Fibroblast of villous mesenchyme (primary cell): ENCODE data around the gene TMPRSS11E. TPM values are rescaled to one million over a fixed set of nuclear protein-coding genes. Genes with fewer than 3 reads are reported as not detected.
"Not testable (repeated sequence)": the region's sequence is repeated elsewhere in the genome, so short reads cannot be mapped to it uniquely, and the experiment has no call there.

Source experiments
- DNase-seq: peaks from one replicate; pipeline ENCODE4 v3.0.0-alpha.2; 2010; ENCODE audit warnings: low read depth
- H3K4me3 ChIP-seq: 2 replicates; pipeline ENCODE4 v1.5.1; 2011; ENCODE audit warnings: low read depth, mild to moderate bottlenecking, low read length
- total RNA-seq: library from RNA; depleted of rRNA; stranded (reverse); fragments of >200 nt; gene quantifications from 2 replicates; pipeline ENCODE4 v1.2.3, GENCODE V29; 2012
- TF ChIP-seq, protein P1 (sequence below): IDR thresholded peaks from 2 replicates; pipeline ENCODE4 v1.5.1; 2012; ENCODE audit warnings: low read depth, mild to moderate bottlenecking, low read length; ENCODE audit not compliant: insufficient read depth

Gene TMPRSS11E
- total RNA-seq, 1 donor = not detected

DNA sequence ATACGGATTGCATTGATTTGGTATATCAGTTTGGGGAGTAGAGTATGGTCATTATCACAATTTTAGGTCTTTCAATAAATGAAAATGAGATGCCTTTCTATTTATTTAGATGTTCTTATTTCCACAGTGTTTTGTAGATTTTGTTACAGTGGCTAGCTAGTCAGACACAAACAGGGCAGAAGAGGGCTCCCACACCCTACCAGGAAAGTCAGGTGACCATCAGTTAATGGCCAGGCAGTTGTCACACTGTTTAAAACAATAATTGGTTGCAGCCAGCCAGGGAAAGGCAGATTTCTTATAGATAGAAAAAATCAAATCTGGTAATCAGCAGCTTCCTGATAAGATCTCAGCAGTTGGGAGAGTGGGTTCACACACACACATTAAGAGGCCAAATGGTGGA lies 71.6 kb downstream of the TMPRSS11E start:
- DNase-seq = no peak
- no peak overlapping the region for H3K4me3 ChIP-seq
- TF ChIP-seq, protein P1, sequence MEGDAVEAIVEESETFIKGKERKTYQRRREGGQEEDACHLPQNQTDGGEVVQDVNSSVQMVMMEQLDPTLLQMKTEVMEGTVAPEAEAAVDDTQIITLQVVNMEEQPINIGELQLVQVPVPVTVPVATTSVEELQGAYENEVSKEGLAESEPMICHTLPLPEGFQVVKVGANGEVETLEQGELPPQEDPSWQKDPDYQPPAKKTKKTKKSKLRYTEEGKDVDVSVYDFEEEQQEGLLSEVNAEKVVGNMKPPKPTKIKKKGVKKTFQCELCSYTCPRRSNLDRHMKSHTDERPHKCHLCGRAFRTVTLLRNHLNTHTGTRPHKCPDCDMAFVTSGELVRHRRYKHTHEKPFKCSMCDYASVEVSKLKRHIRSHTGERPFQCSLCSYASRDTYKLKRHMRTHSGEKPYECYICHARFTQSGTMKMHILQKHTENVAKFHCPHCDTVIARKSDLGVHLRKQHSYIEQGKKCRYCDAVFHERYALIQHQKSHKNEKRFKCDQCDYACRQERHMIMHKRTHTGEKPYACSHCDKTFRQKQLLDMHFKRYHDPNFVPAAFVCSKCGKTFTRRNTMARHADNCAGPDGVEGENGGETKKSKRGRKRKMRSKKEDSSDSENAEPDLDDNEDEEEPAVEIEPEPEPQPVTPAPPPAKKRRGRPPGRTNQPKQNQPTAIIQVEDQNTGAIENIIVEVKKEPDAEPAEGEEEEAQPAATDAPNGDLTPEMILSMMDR = no peak

DNA sequence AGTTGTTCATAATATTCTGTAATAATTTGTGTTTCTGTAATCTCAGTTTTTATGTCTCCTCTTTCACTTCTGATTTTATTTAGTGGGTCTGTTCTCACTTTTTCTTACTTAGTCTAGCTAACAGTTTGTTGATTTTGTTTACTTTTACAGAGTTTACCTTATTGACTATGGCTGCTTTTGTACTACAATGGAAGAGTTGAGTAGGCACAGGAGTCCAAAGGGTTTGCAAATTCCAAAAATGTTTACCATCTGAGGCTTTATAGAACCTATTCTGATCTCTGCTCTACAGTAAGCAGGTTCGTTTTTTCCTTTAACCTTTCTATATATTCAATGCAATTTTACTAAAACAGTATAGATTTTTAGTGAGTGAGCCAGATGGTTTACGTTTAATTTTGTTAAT lies 73.7 kb downstream of the TMPRSS11E start:
- no peak for DNase-seq
- TF ChIP-seq, protein P1 = no peak

DNA sequence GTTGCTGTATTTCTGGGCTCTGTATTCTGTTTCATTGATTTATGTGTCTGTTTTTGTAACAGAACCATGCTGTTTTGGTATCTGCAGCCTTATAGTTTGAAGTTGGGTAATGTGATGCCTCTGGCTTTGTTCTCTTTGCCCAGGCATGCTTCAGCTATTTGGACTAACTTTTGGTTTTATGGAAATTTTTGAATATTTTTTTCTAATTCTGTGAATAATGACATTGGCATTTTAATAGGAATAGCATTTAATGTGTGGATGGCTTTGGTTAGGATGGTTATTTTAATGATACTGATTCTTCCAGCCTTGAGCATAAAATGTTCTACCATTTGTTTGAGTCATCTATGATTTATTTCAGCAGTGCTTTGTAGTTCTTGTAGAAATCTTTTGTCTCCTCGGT lies 75.0 kb downstream of the TMPRSS11E start:
- not testable (repeated sequence) for DNase-seq

More for the DNA sequence above, 73.7 kb downstream of the TMPRSS11E start:
- H3K4me3 ChIP-seq = no peak overlapping the region

DNA sequence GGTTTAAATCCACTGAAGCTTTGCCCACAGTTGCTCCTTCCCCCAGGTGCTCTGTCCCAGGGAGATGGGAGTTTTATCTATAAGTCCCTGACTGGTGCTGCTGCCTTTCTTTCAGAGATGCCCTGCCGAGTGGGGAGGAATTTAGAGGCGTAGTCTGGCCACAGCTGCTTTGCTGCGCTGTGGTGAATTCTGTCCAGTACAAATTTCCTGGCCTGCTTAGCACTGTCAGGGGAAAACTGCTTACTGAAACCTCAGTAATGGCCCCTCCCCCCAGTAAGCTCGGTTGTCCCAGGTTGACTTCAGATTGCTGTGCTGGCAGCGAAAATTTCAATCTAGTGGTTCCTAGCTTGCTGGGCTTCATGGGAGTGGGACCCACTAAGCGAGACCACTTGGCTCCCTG lies 88.7 kb downstream of the TMPRSS11E start:
- no peak overlapping the region for H3K4me3 ChIP-seq
- TF ChIP-seq, protein P1 = no peak
- DNase-seq = no peak

More for the DNA sequence above, 75.0 kb downstream of the TMPRSS11E start:
- not testable (repeated sequence) for H3K4me3 ChIP-seq

DNA sequence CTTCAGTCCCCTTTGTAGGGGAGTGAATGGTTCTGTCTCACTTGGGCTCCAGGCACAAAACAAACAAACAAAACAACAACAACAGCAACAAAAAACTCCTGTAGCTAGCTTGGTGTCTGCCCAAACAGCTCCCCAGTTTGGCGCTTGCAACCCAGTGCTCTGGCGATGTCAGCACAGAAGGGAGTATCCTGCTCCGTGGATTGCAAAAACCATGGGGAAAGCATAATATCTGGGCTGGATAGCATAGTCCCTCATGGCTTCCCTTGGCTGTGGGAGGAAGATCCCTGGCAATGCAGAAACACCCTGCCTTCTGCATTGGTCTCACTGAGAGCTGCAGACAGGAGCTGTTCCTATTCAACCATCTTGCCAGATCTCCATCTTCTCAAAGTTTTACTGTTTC lies 89.1 kb downstream of the TMPRSS11E start:
- H3K4me3 ChIP-seq = no peak overlapping the region
- no peak for DNase-seq
- TF ChIP-seq, protein P1 = no peak

DNA sequence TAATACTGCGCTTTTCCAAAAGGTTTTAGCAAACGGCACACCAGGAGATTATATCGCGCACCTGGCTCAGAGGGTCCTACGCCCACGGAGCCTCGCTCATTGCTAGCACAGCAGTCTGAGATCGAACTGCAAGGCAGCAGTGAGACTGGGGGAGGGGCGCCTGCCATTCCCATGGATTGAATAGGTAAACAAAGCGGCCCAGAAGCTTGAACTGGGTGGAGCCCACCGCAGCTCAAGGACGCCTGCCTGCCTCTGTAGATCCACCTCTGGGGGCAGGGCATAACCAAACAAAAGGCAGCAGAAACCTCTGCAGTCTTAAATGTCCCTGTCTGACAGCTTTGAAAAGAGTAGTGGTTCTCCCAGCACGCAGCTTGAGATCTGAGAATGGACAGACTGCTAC lies 95.5 kb downstream of the TMPRSS11E start:
- DNase-seq, H3K4me3 ChIP-seq: not testable (repeated sequence)

Other genes with a start within 250 kb of the TMPRSS11E start
- not detected in 2 replicates for gene TMPRSS11B, start 201.8 kb upstream of the TMPRSS11E start, total RNA-seq
- gene YTHDC1, start 97.4 kb upstream of the TMPRSS11E start, total RNA-seq = 34.8 and 43.2 TPM in 2 replicates
- not detected in 2 replicates for gene UGT2B17, start 128.9 kb downstream of the TMPRSS11E start, total RNA-seq
- gene UGT2B15, start 223.2 kb downstream of the TMPRSS11E start, total RNA-seq = not detected in 2 replicates